GM23248 (cell line): Measurements from ENCODE around the gene KIF16B.

ENCODE experiments used
- EZH2 ChIP-seq: fragments of 200-600 bp; sonication (generic); IDR thresholded peaks from 2 replicates; pipeline ENCODE4 v1.6.1; 2018; ENCODE audit warnings: antibody characterized with exemption, mild to moderate bottlenecking; ENCODE audit not compliant: insufficient read depth, poor library complexity, severe bottlenecking
- EZH2phosphoT487 ChIP-seq: fragments of 200-600 bp; sonication (generic); IDR thresholded peaks from 2 replicates; pipeline ENCODE4 v1.6.1; 2018; ENCODE audit warnings: antibody characterized with exemption, moderate library complexity, mild to moderate bottlenecking, low read depth; ENCODE audit not compliant: insufficient read depth

DNA sequence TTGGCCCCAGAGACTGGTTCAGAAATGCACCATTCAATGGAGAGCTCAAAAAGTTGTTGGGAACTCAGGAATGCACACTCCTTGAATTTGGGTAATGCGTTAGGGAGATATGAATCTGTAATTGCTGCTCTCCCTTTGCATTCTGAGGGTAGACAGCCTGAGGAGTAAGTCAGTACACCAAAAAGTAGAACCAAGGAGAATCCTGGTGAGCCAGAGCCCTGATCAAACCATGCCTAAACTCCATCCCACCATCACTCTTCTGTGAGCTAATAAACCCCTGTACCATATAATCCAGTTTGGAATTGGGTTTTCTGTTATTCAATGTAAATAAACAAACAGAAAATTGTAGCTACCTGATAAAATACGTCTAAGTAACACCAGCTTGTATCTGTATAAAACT, 90.2 kb downstream of the KIF16B start:
- no peak for TF ChIP-seq EZH2
- TF ChIP-seq EZH2phosphoT487: no peak
